Lung (tissue), 12 donors: ENCODE results near the gene FSTL1. TPM values are rescaled to one million over a fixed set of nuclear protein-coding genes. Genes with fewer than 3 reads are reported as not detected.
A peak's percentile ranks its signal among the peaks of the same experiment; 100 is the strongest.

Experiments
- ATAC-seq: fragments of 200-7000 bp; cut with Tn5 transposase; one replicate; pipeline ENCODE4 v1.9.1; 2020; ENCODE audit warnings: moderate number of reproducible peaks; ENCODE audit not compliant: insufficient read depth, low FRiP score
- DNase-seq, 3 donors: peaks; one replicate each; pipeline ENCODE4 v3.0.0-alpha.2; 2013 to 2017
- H3K27ac ChIP-seq, 2 donors: one replicate each; pipeline ENCODE4 v1.5.1; 2013; ENCODE audit warnings: mild to moderate bottlenecking in 2 of 2, moderate library complexity in 2 of 2, control low read depth in 1 of 2, inconsistent platforms in 1 of 2, low read depth in 1 of 2, low read length in 1 of 2
- H3K27me3 ChIP-seq, 3 donors: one replicate each; pipeline ENCODE4 v1.5.1; 2013; ENCODE audit warnings: low read length in 2 of 3; ENCODE audit not compliant: control insufficient read depth in 3 of 3, insufficient read depth in 3 of 3
- H3K36me3 ChIP-seq, 4 donors: one replicate each; pipeline ENCODE4 v1.5.1; 2013; ENCODE audit warnings: low read length in 4 of 4, mild to moderate bottlenecking in 1 of 4, moderate library complexity in 1 of 4; ENCODE audit not compliant: control insufficient read depth in 4 of 4, insufficient read depth in 4 of 4
- H3K4me1 ChIP-seq, 5 donors: one replicate each; pipeline ENCODE4 v1.5.1; 2013; ENCODE audit warnings: low read length in 5 of 5, mild to moderate bottlenecking in 2 of 5, moderate library complexity in 1 of 5; ENCODE audit not compliant: control insufficient read depth in 5 of 5, insufficient read depth in 5 of 5
- H3K4me3 ChIP-seq: one replicate; pipeline ENCODE4 v1.5.1; 2013; ENCODE audit warnings: mild to moderate bottlenecking, control low read depth, moderate library complexity
- H3K9ac ChIP-seq, 2 donors: one replicate each; pipeline ENCODE4 v1.5.1; 2013; ENCODE audit warnings: low read length in 2 of 2, control low read depth in 1 of 2; ENCODE audit not compliant: insufficient read depth in 1 of 2
- H3K9me3 ChIP-seq, 4 donors: one replicate each; pipeline ENCODE4 v1.5.1; 2013; ENCODE audit warnings: low read length in 3 of 4, mild to moderate bottlenecking in 1 of 4, moderate library complexity in 1 of 4; ENCODE audit not compliant: control insufficient read depth in 4 of 4, insufficient read depth in 3 of 4
- CTCF ChIP-seq: IDR thresholded peaks from 2 replicates; pipeline ENCODE4 v1.5.1; 2012; ENCODE audit warnings: mild to moderate bottlenecking; ENCODE audit errors: control extremely low read depth, extremely low read depth
- WGBS, 2 donors: extraction: QIAGEN DNeasy Blood & Tissue Kit; methylation state at CpG; one replicate each; pipeline ENCODE4 v1.1.7; 2013; 5-methylcytosine and 5-hydroxymethylcytosine counted together
- polyA plus RNA-seq, 2 donors: library from polyadenylated mRNA; stranded (reverse); fragments of 200-250 nt; gene quantifications; one replicate each; pipeline ENCODE4 v1.2.1, GENCODE V29; 2013
- total RNA-seq, 2 donors: library from RNA; depleted of rRNA in 1 of 2; stranded (reverse); fragments of >200 nt in 1 of 2; gene quantifications; one replicate each; pipeline ENCODE4 v1.2.1, GENCODE V29; 2014 to 2021
- donor health status: control.
- donor health status: control.
- donor health status: Bipolar disorder and iron deficiency.
- donor health status: healthy.
- donor health status: DM: yes; HTN: yes; CAD: no.

FSTL1 gene
- total and polyA plus RNA-seq, 4 donors, result 24.9 to 544 (median 192) TPM

- peak overlapping the region in 1 of 2 donors; percentile 32 for H3K27ac ChIP-seq
- no peak overlapping the region for H3K9ac ChIP-seq
- peaks cover 6 to 44% (median 40%) of the 10 kb centered on the region in 5 donors for H3K4me1 ChIP-seq
- no peaks in the 10 kb centered on the region for H3K27me3 ChIP-seq
- ATAC-seq (no peak), DNase-seq (no peak)
- no peak for TF ChIP-seq CTCF
- WGBS, 2 donors, result 90 to 92% methylated on average over 2 of the region's 2 CpGs
- no peaks in the 10 kb centered on the region for H3K9me3 ChIP-seq
- H3K36me3 ChIP-seq, result peaks cover 1 to 44% (median 8%) of the 10 kb centered on the region in 4 donors
- H3K4me3 ChIP-seq, result no peak overlapping the region
Measured at GRCh38 chr3:120437559-120437958, 13.2 kb downstream of the FSTL1 start.

- no peak overlapping the region for H3K9ac ChIP-seq
- DNase-seq (no peak), ATAC-seq (no peak)
- 96 to 97% methylated on average over 4 of the region's 4 CpGs for WGBS, 2 donors
- peak overlapping the region; percentile 42 to 45 for H3K27ac ChIP-seq
- H3K27me3 ChIP-seq, result no peaks in the 10 kb centered on the region
- no peaks in the 10 kb centered on the region for H3K9me3 ChIP-seq
- peaks cover 6 to 53% (median 41%) of the 10 kb centered on the region in 5 donors for H3K4me1 ChIP-seq
- TF ChIP-seq CTCF, result no peak
- H3K4me3 ChIP-seq, result no peak overlapping the region
- peaks cover 1 to 40% (median 8%) of the 10 kb centered on the region in 4 donors for H3K36me3 ChIP-seq
Measured at GRCh38 chr3:120436523-120437050, 14.2 kb downstream of the FSTL1 start.

GRCh38 chr3:120435621-120436020 is 15.2 kb downstream of the FSTL1 start:
- TF ChIP-seq CTCF, result no peak
- Histone ChIP-seq H3K4me3 (no peak overlapping the region), H3K9me3 (no peaks in the 10 kb centered on the region), H3K9ac (no peak overlapping the region), H3K27me3 (no peaks in the 10 kb centered on the region), H3K4me1 (peaks cover 7 to 56% (median 39%) of the 10 kb centered on the region in 5 donors), H3K27ac (peak overlapping the region; percentile 24 to 52), H3K36me3 (peaks cover 0 to 35% (median 4%) of the 10 kb centered on the region in 4 donors)
- ATAC-seq, result peak; percentile 55
- DNase-seq, result peak in 2 of 3 donors; percentile 37 to 44
- 47 to 57% methylated on average over 4 of the region's 4 CpGs for WGBS, 2 donors
